Dedifferentiated amniotic fluid mesenchymal stem cell (primary cell): ENCODE results near the gene TIMM17A.
A peak's percentile ranks its signal among the peaks of the same experiment; 100 is the strongest.

Experiments used
- DNase-seq: peaks from one replicate; pipeline ENCODE4 v3.0.0-alpha.2; 2016; ENCODE audit errors: extremely low spot score

Gene TIMM17A

GRCh38 chr1:201983380-201983805 is 28.1 kb downstream of the TIMM17A start:
- no peak for DNase-seq

- no peak for DNase-seq
Observed at GRCh38 chr1:201984446-201984845, 29.1 kb downstream of the TIMM17A start.

GRCh38 chr1:201985355-201985754 is 30.1 kb downstream of the TIMM17A start:
- no peak for DNase-seq

- no peak for DNase-seq
Observed at GRCh38 chr1:201988601-201989000, 33.3 kb downstream of the TIMM17A start.

- DNase-seq, result no peak
Observed at GRCh38 chr1:201989354-201990128, 34.2 kb downstream of the TIMM17A start.

GRCh38 chr1:201990427-201990826 is 35.1 kb downstream of the TIMM17A start:
- no peak for DNase-seq

GRCh38 chr1:201999625-202000238 is 44.4 kb downstream of the TIMM17A start:
- peak; percentile 57 for DNase-seq

GRCh38 chr1:202002507-202002906 is 47.2 kb downstream of the TIMM17A start:
- DNase-seq, result no peak

- no peak for DNase-seq
Observed at GRCh38 chr1:202004711-202005110, 49.4 kb downstream of the TIMM17A start.

GRCh38 chr1:202005958-202006357 is 50.7 kb downstream of the TIMM17A start:
- no peak for DNase-seq

GRCh38 chr1:202007304-202007703 is 52.0 kb downstream of the TIMM17A start:
- no peak for DNase-seq

GRCh38 chr1:202007805-202008489 is 52.6 kb downstream of the TIMM17A start:
- DNase-seq, result peak; percentile 18

GRCh38 chr1:202009326-202010179 is 54.2 kb downstream of the TIMM17A start:
- DNase-seq, result peak; percentile 76

GRCh38 chr1:202010180-202011015 is 55.1 kb downstream of the TIMM17A start, which contains the start of gene ELF3:
Gene ELF3, plus strand, starts transcription at chr1:202010587. Its CDS starts 550 bp downstream, at chr1:202011137.
- no peak for DNase-seq

- DNase-seq, result no peak
Observed at GRCh38 chr1:202011994-202012393, 56.7 kb downstream of the TIMM17A start.

- no peak for DNase-seq
Observed at GRCh38 chr1:202012544-202013478, 57.5 kb downstream of the TIMM17A start.

- DNase-seq, result no peak
Observed at GRCh38 chr1:202013603-202014002, 58.3 kb downstream of the TIMM17A start.

- DNase-seq, result no peak
Observed at GRCh38 chr1:202014060-202014459, 58.8 kb downstream of the TIMM17A start.

- DNase-seq, result no peak
Observed at GRCh38 chr1:202014915-202015661, 59.8 kb downstream of the TIMM17A start.
